GM21825 (cell line): ENCODE results near the gene HDAC2.
"Not testable (repeated sequence)": the region's sequence is repeated elsewhere in the genome, so short reads cannot be mapped to it uniquely, and the experiment has no call there.

Experiments used
- ATAC-seq: cut with Tn5 transposase; IDR thresholded peaks from one replicate; pipeline ENCODE4 v1.9.1; 2021; ENCODE audit warnings: mild to moderate bottlenecking, moderate library complexity; ENCODE audit not compliant: unreplicated experiment

HDAC2 gene

GRCh38 chr6:113976806-113977205 is 5.9 kb upstream of the HDAC2 start:
- no peak for ATAC-seq

- ATAC-seq, result no peak
Measured at GRCh38 chr6:113971741-113972140, 793 bp upstream of the HDAC2 start.

GRCh38 chr6:113969888-113970804 is 802 bp downstream of the HDAC2 start:
- ATAC-seq, result peak; percentile 40

GRCh38 chr6:113968472-113968871 is 2.5 kb downstream of the HDAC2 start:
- no peak for ATAC-seq

GRCh38 chr6:113967777-113968176 is 3.2 kb downstream of the HDAC2 start:
- no peak for ATAC-seq

GRCh38 chr6:113960795-113961194 is 10.2 kb downstream of the HDAC2 start:
- ATAC-seq, result no peak

GRCh38 chr6:113959235-113959634 is 11.7 kb downstream of the HDAC2 start:
- no peak for ATAC-seq

- ATAC-seq, result no peak
Measured at GRCh38 chr6:113954653-113955052, 16.3 kb downstream of the HDAC2 start.

- no peak for ATAC-seq
Measured at GRCh38 chr6:113953346-113953745, 17.6 kb downstream of the HDAC2 start.

- ATAC-seq, result no peak
Measured at GRCh38 chr6:113949499-113949898, 21.4 kb downstream of the HDAC2 start.

- ATAC-seq, result no peak
Measured at GRCh38 chr6:113944701-113945100, 26.2 kb downstream of the HDAC2 start.

GRCh38 chr6:113939825-113940224 is 31.1 kb downstream of the HDAC2 start:
- no peak for ATAC-seq

- no peak for ATAC-seq
Measured at GRCh38 chr6:113936093-113936934, 34.6 kb downstream of the HDAC2 start.

- no peak for ATAC-seq
Measured at GRCh38 chr6:113934101-113934500, 36.8 kb downstream of the HDAC2 start.

GRCh38 chr6:113931907-113932306 is 39.0 kb downstream of the HDAC2 start:
- not testable (repeated sequence) for ATAC-seq

- no peak for ATAC-seq
Measured at GRCh38 chr6:113930183-113930582, 40.8 kb downstream of the HDAC2 start.

GRCh38 chr6:113927001-113927400 is 43.9 kb downstream of the HDAC2 start:
- no peak for ATAC-seq

- no peak for ATAC-seq
Measured at GRCh38 chr6:113925378-113925777, 45.6 kb downstream of the HDAC2 start.

- no peak for ATAC-seq
Measured at GRCh38 chr6:113924312-113924723, 46.6 kb downstream of the HDAC2 start.

GRCh38 chr6:113923526-113923925 is 47.4 kb downstream of the HDAC2 start:
- ATAC-seq, result no peak

- no peak for ATAC-seq
Measured at GRCh38 chr6:113921299-113921904, 49.5 kb downstream of the HDAC2 start.
